ENCODE data around the gene EHF. TPM values are rescaled to one million over a fixed set of nuclear protein-coding genes. Genes with fewer than 3 reads are reported as not detected.

EHF gene
- total and polyA plus RNA-seq, 2 donors (not counting 1 experiment from before 2014, with no cell fraction given), result 0.51 TPM; not detected in 1

- Histone ChIP-seq H3K4me3 (replicated peaks in 1 of 4; ENCODE audit: control extremely low read depth in 1 of 4, insufficient read depth in 1 of 4, low read depth in 3 of 4, low read length in 4 of 4) (no peak overlapping the region), H3K36me3 (ENCODE audit: control insufficient read depth, insufficient read depth, low read length) (no peaks in the 10 kb centered on the region), H2AFZ (ENCODE audit: low read length) (no peak overlapping the region), H4K20me1 (ENCODE audit: control insufficient read depth, extremely low read depth, insufficient read depth, low read length) (no peaks in the 10 kb centered on the region), H3K79me2 (ENCODE audit: control insufficient read depth, insufficient read depth, low read length) (no peaks in the 10 kb centered on the region), H3K27ac (ENCODE audit: insufficient read depth, low read length) (no peak overlapping the region), H3K27me3 (ENCODE audit: control insufficient read depth, insufficient read depth, low read length) (no peaks in the 10 kb centered on the region), H3K4me2 (ENCODE audit: extremely low read depth, insufficient read depth, low read length) (no peak overlapping the region), H3K4me1 (ENCODE audit: control insufficient read depth, extremely low read depth, insufficient read depth, low read length) (no peaks in the 10 kb centered on the region), H3K9me3 (ENCODE audit: control insufficient read depth, insufficient read depth, low read depth, low read length) (no peaks in the 10 kb centered on the region), H3K9ac (ENCODE audit: insufficient read depth, low read length) (no peak overlapping the region)
- no peak for DNase-seq (ENCODE audit: low read depth in 2 of 2)
- TF ChIP-seq EZH2 (IDR thresholded peaks at IDR 0.05; ENCODE audit: low read length, missing control alignments) (no peak), CTCF (conservative IDR thresholded peaks at IDR 0.05 in 1 of 2, IDR thresholded peaks at IDR 0.05 in 1 of 2; ENCODE audit: low read depth in 1 of 2, low read length in 2 of 2) (no peak)
Measured at GRCh38 chr11:34669458-34669857, 48.6 kb downstream of the EHF start.

DNA sequence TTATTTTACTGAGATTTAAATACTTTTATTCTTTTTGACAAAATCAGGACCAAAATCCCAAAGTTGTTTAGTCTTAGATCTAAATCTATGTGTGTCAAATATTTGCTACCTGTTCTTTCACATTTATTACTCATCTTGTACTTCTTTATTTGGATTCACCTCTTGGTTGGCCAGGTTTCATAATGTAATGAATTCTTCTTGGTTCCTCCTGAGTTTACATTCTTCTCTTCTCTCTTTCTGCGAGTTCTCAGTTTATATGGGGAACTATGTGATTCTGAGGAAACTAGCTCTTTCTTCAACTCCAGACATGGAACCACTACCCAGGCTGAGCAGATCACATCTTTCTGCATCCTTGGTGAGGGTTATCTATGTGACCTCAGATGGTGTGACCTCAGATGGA lies 50.2 kb downstream of the EHF start:
- H3K27ac ChIP-seq (ENCODE audit: insufficient read depth, low read length), result no peak overlapping the region
- H3K4me2 ChIP-seq (ENCODE audit: extremely low read depth, insufficient read depth, low read length), result no peak overlapping the region
- H3K9ac ChIP-seq (ENCODE audit: insufficient read depth, low read length), result no peak overlapping the region
- no peak overlapping the region for H2AFZ ChIP-seq (ENCODE audit: low read length)
- H3K36me3 ChIP-seq (ENCODE audit: control insufficient read depth, insufficient read depth, low read length), result no peaks in the 10 kb centered on the region
- no peaks in the 10 kb centered on the region for H3K9me3 ChIP-seq (ENCODE audit: control insufficient read depth, insufficient read depth, low read depth, low read length)
- H3K4me3 ChIP-seq (replicated peaks in 1 of 4; ENCODE audit: control extremely low read depth in 1 of 4, insufficient read depth in 1 of 4, low read depth in 3 of 4, low read length in 4 of 4), result no peak overlapping the region
- no peaks in the 10 kb centered on the region for H3K4me1 ChIP-seq (ENCODE audit: control insufficient read depth, extremely low read depth, insufficient read depth, low read length)
- DNase-seq (ENCODE audit: low read depth in 2 of 2), result no peak
- no peaks in the 10 kb centered on the region for H3K79me2 ChIP-seq (ENCODE audit: control insufficient read depth, insufficient read depth, low read length)
- H4K20me1 ChIP-seq (ENCODE audit: control insufficient read depth, extremely low read depth, insufficient read depth, low read length), result no peaks in the 10 kb centered on the region
- no peaks in the 10 kb centered on the region for H3K27me3 ChIP-seq (ENCODE audit: control insufficient read depth, insufficient read depth, low read length)
- TF ChIP-seq CTCF (conservative IDR thresholded peaks at IDR 0.05 in 1 of 2, IDR thresholded peaks at IDR 0.05 in 1 of 2; ENCODE audit: low read depth in 1 of 2, low read length in 2 of 2) (no peak), EZH2 (IDR thresholded peaks at IDR 0.05; ENCODE audit: low read length, missing control alignments) (no peak)

GRCh38 chr11:34671946-34672345 lies 51.1 kb downstream of the EHF start:
- H3K36me3 ChIP-seq (ENCODE audit: control insufficient read depth, insufficient read depth, low read length), result no peaks in the 10 kb centered on the region
- no peak for TF ChIP-seq CTCF (conservative IDR thresholded peaks at IDR 0.05 in 1 of 2, IDR thresholded peaks at IDR 0.05 in 1 of 2; ENCODE audit: low read depth in 1 of 2, low read length in 2 of 2)
- H3K27me3 ChIP-seq (ENCODE audit: control insufficient read depth, insufficient read depth, low read length), result no peaks in the 10 kb centered on the region
- no peak overlapping the region for H3K27ac ChIP-seq (ENCODE audit: insufficient read depth, low read length)
- no peak overlapping the region for H3K4me3 ChIP-seq (replicated peaks in 1 of 4; ENCODE audit: control extremely low read depth in 1 of 4, insufficient read depth in 1 of 4, low read depth in 3 of 4, low read length in 4 of 4)
- no peaks in the 10 kb centered on the region for H3K79me2 ChIP-seq (ENCODE audit: control insufficient read depth, insufficient read depth, low read length)
- H4K20me1 ChIP-seq (ENCODE audit: control insufficient read depth, extremely low read depth, insufficient read depth, low read length), result no peaks in the 10 kb centered on the region
- H3K4me2 ChIP-seq (ENCODE audit: extremely low read depth, insufficient read depth, low read length), result no peak overlapping the region
- H3K4me1 ChIP-seq (ENCODE audit: control insufficient read depth, extremely low read depth, insufficient read depth, low read length), result no peaks in the 10 kb centered on the region
- no peak overlapping the region for H3K9ac ChIP-seq (ENCODE audit: insufficient read depth, low read length)
- no peaks in the 10 kb centered on the region for H3K9me3 ChIP-seq (ENCODE audit: control insufficient read depth, insufficient read depth, low read depth, low read length)
- no peak overlapping the region for H2AFZ ChIP-seq (ENCODE audit: low read length)
- no peak for DNase-seq (ENCODE audit: low read depth in 2 of 2)

All from fibroblast of lung (primary cell).